HG02884 (cell line): ENCODE results near the gene MAGI2.
"Not testable (repeated sequence)": the region's sequence is repeated elsewhere in the genome, so short reads cannot be mapped to it uniquely, and the experiment has no call there.

Experiments used
- ATAC-seq: cut with Tn5 transposase; IDR thresholded peaks from one replicate; pipeline ENCODE4 v1.9.1; 2021; ENCODE audit warnings: mild to moderate bottlenecking, moderate library complexity; ENCODE audit not compliant: unreplicated experiment

The MAGI2 gene

DNA sequence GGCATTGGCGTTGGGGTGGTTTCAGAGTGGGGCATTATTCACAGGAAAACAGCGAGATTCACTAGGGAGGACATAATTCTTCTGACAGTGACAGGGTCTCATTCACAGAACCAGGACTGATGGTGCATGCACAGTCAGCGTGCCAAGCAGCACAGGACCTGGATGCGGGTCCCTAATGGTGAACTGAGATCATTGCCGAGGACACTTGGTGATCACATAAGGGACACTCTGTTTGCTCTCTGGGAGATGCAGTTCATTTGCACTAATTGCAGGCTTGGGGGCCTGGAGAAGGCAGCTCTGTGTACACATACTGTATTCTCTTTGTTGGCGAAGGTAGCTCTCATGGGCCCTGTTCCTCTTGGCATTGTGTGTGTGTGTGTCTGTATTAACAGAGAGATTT lies 938.8 kb downstream of the MAGI2 start:
- ATAC-seq = no peak

DNA sequence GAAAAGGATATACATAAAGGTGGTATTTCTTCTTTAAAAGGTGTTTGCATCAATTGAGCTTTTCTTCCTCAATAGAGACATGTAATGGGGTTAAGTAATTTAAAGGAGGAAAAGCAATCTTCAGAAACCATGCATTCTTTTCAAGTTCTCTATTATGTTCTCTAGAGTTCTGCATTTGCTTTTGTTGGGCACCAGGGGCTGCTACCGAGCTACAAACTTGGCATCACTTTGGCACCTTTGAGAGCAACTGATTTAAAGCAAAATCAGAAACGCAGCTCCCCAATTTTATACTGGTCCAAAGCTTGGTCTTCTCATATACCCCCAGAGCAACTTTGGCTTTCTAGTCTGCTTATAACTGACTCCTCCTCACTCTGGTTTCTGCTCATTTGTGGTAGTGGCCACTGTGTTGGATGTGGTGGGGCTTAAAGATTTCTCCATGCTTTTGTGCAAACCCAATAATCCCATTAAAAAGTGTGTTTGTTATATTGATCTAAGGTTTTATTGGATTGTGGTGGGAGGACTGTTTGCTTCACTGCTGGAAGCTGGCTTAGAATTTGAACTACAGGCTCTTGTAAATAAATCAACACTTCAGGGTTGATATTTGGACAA lies 942.8 kb downstream of the MAGI2 start:
- peak; percentile 79 for ATAC-seq

DNA sequence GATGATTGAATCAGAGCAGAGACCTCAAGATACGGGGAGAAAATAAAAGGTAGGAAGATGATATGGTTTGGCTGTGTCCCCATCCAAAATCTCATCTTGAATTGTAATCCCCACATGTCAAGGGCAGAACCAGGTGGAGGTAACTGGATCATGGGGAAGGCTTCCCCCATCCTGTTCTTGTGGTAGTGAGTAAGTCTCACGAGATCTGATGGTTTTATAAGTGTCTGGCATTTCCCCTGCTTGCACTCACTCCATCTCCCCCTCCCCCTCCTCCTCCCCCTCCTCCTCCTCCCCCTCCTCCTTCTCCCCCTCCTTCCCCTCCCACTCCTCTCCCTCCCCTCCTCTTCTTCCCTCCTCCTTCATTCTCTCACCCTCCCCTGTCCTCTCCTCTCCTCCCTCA lies 950.2 kb downstream of the MAGI2 start:
- ATAC-seq = not testable (repeated sequence)

DNA sequence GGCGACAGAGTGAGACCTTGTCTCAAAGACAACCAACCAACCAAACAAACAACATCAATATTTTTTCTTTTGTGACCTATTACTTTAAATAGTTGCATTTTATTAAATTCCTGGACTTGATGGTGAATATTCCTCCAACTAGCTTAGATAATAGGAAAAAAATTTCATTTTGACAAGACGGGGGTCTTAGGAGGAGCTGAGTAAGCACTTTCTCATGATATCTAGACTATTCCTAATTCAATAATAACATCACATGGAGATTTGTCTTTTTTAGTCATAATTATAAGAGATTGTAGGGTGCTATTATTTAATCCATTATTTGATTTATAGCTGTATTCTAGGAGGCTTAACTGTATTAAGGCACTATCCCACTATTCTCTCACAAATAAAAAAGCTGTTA lies 952.4 kb downstream of the MAGI2 start:
- ATAC-seq = no peak

DNA sequence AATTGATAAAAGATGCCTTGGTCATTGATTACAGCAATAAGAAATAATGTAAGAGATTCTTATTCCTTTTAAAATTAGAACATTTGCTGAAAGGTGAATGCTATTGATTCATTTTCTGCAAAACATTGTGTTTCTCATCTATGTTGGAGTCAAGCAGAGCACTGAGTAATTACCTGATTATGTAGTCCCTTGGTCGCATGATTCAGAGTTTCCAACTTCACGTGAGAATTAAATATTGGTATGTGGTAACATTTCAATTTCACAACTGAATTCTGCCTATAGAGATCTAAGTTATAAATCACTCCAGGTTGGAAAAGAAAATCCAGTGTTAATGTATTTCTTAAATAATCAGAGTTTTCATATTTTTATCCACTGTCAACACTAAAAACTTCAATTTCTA lies 953.5 kb downstream of the MAGI2 start:
- no peak for ATAC-seq

DNA sequence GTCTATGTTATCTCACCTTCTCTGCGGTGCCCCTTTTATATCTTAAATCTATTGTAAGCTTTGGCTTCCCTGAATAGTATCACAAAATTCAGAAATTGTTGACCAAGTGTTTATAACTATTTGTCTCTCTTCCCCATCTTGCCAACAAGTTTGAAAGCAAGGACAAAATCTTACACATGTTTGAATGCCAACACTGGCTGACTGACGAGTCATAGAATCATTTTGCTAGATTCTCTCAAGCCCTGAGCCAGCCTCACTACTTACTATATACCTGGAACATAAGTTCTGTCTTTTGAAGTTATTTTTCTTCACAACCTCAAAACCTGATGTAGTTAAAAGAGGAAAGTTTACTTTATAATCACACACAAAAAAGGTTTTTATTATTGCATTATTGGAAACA lies 954.2 kb downstream of the MAGI2 start:
- ATAC-seq = no peak

DNA sequence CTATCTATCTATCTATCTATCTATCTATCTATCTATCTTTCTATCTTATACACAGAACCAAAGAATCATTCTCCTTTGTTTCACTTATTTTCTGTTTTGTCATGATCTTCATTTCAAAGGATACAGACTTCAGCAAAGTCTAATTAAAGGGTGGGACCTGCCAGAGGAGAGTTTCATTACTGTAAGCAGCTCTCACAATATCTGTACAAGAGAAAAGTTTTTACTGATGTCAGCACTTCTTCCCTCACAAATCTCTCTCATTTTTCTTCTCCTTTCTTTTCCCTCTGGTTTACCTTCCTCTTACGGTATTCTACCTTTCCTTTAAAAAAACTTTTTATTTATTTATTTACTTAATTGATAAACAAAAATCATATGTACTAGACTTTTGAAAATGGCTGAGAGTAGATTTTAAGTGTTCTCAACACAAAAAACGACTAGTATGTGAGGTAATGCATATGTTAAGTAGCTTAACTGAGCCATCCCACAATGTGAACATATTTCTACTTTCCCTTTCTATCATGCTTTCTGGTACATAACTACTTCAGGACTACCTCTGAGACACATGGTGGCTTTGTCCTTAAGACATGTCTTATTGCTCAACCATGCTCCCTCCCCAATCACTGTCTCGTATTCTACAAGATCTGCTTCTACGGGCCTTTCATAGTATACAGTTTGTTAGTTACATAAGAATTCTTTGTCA lies 955.6 kb downstream of the MAGI2 start:
- no peak for ATAC-seq

DNA sequence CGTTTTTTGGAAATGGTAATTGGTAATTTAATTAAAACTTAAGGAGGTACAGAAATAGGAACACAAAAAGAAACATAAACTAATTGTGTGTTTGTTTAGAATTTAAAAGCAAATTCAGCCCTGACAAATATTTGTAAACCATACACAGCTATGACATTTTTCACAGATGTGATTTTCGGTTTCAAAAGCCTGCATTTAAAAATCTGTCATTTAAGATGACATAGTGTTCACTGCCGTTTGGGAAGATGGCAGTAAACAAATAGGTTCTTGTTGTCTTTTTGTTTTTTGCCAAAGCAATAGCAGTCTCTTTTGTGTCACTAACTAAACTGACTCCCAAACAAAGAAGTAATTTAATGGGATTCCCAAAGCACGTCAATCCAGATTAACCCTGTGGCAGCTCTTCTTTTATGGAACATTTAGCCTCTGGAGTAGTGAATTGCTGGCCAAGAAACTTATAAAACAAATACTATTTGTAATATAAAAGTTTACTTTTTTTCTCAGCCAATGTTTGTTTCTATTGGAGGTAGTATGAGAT lies 957.3 kb downstream of the MAGI2 start:
- no peak for ATAC-seq

DNA sequence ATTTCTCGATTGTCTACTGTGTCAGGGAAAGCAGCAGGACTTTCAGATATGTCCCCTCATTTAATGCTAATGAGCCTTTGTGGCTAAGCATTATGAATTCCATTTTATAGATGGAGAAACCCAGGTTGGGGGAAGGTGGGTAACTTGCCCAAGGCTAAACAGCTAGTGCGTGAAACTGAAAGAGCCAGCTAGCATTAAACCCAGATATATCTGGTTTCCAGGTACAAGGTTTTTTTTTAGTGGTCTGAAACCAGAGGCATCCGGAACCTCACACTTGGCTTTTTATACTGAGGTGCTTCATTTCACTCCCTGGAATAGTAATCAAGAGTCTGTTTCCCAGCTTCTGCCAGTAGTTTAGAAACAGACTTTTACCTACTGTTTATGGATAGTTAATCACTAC lies 960.1 kb downstream of the MAGI2 start:
- ATAC-seq = no peak

DNA sequence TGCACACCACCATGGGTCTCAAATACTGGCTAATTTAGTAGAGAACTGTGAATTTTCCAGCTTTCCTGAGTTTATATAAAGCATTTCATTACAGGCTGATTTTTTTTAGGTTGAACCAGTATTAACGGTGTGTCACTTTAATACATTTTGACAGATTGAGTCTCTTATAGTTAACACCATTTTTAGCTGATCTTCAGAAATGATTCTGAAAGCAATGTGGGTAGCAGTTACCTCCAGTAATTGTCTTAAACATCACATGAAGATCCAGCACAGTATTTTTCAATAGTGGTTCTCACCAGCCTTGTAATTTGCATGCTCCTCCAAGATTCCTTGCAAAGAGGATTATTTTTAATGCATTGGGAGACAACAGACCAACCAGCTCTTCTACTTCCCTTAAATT lies 961.3 kb downstream of the MAGI2 start:
- ATAC-seq = no peak

DNA sequence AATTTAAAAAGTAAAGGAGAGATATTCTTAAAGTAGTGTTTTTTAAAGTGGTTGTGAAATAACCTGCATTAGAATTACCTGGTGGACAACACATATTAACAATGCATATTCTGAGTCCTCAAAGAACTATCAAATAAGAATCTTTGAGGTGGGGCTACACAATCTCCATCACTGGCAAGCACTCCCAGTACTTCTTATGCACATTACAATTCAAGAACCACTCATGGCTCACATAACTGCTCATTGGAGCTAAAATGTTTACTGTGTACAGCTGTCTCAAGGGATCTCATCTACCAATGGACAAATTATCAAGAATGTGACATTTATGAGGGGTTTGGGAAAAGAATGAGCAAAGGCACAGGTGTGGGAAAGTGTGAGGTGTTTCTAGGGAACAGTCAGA lies 962.9 kb downstream of the MAGI2 start:
- no peak for ATAC-seq

DNA sequence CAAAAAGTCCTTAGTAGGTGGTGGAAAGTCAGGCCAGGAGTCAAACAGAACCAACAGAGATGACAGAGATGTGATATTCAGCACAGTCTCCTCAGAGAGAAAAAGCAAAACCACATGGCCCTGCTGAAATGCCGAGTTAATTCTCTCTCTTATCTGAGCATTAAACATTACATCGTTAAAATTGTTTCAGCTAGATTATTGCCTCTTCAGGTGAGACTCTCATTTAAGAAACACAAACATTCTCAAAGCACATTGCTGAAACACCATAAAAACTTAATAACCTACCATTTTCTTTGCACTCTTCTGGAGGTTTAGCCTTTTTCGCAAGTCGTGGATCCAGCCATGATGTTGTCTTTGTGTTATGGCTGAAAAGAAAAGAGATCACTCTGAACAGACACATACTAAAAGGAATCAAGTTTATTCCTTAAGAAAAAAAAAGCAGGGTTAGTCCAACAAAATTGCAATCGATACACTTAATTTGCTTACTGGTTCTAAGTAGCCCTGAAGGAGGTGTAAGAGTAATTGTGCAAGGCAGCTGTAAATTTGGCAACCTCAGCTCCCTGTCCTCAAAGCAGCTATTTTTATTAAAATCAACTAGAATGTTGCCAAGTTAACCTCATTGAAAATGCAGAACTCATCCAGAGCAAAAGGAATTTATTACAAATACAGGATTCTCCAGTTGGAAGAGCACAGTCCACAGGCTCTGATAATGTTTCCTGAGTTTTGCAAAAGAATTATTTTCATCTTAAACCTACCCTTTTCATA lies 963.8 kb downstream of the MAGI2 start:
- no peak for ATAC-seq

DNA sequence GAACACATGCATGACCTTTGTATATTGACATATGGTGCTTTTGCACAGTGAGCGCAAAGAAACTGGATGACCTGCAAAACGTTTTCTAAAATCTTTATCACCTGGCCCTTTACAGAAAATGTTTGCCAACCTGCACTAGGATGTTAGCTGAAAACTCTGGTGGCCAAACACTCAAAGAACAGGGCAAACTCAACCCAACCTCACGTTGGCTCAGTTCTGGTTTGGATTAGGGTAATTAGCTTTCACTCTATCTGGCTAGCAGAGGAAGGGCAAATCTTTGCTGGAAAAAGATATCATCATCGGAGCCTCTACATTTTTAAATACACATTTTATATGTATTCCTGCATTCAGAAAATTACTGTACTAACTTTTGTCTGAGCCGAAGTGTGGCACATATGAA lies 966.0 kb downstream of the MAGI2 start:
- ATAC-seq = no peak

DNA sequence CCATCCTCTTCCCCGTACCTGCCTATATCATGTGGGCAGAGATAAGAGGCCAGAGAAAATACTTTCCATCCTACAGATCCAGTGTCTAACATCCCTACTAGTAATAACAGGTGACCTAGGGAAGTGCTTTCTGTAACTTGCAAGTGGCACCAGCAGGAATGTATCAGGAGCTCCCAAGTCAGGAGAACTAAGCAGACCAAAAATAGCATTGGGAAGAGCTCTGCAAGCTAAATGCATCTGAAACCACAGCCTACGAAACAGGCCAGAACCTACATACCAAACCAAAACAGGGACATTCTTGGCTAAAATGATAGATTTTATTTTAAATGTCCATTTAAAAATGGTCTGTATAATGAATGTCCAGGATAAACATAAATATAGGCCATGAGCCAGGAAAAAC lies 974.1 kb downstream of the MAGI2 start:
- ATAC-seq = no peak

DNA sequence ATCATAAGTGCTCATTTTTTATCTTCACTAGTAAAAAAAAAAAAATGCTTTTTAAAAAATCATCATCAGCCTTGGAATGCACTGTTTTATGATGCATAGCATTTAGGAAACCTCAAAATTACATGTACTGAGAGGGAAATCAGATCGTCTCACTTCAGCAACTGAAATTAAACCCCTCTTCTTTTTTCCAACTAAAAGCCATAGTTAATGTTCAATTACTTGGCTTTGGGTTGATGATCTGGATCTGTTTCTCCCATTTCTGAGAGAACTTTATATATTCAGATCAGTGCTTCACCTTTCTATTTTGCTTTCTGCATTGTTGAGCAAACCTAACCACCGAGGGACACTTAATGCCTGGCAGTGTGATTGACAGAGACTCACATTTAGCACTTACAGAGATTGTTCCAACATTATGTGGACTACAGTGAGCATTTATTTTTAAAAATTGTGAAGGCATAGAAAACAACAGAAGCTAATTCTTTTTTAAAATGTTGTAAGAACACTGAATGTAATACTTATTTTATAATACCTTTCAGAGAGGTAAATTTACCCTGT lies 976.5 kb downstream of the MAGI2 start:
- no peak for ATAC-seq

DNA sequence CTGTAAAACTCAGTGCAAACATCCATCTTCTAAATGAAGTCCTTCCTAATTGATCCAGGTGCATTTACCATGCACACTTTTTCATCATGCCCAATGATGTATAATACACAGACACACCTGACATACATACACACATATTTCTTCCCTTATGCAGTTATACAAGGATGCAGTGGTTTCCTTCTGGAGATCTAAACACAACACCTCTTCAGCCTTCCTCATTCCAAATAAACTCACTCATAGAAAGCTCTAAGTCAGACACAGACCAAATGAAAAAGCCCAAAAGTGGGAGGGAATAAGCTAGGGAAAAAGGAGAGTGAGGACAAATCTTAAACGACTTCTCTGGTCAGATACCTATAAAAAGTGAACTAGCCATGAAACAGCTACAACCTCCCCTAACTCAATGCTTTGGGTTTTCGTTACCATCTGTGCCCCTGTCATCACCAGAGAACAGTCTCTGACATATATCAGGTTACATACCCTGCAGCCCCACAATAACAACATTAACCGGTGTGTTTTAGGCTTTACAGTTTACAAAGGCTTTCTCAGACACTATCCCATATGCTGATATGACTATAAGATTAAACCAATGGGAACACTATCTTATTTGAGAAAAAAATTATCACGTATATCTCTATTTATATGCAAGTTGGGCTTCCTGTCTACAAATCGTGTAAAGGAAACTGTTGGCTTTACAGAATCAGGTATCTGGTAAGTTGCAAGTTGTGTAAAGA lies 979.7 kb downstream of the MAGI2 start:
- no peak for ATAC-seq

DNA sequence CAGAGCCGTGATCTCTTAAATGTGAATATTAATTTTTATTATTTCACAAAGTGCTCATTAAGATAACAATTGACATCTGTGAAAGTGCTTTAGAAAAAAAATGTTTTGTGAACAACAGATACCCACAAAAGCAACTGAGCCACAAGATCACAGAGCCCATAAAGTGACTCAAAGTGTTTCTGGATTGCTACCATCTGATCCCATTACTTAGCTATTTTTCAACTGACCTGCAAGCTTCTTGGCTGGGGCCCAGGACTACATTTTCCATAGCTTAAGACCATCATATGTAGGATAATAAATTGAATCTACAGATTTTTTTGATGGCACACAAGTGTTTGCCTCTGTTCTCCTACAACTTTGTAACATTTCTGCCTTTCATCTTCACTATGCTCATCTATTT lies 980.4 kb downstream of the MAGI2 start:
- no peak for ATAC-seq

DNA sequence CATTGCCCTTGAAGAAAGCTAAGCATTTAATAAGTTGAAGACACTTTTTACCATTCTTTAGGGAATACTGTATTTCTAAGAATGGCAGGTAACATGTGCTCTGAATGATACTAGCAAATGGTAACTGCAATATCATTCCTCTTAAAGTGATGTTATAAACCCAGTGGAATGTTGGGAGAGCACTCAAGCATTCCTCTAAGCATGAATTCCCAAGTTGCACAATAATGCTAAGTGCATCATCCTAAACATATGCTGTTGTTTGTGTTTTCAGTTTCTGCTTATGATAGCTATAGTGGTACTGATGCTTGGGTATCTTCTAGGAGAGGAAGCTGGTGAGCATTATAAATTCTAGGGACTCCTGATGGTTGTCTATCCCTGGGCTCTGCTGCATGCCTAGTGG lies 980.9 kb downstream of the MAGI2 start:
- no peak for ATAC-seq

DNA sequence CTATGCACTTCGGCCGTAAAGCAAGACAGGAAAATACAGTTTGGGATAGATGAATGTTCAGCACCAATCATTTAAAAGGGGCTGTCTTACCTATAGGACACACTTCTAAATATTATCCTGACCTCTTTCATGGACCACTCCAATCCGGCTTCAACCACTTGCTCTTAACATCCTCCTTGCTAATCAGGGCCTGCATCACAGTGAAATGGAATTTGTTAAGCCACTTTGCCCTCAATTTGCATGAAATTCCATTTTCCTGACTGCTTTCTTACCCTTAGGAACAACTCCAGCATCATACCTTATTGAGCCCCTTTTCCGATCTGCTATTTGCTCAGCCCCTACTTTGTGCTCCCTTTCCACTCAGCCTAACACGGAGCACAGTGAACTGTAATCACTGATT lies 987.6 kb downstream of the MAGI2 start:
- ATAC-seq = no peak

DNA sequence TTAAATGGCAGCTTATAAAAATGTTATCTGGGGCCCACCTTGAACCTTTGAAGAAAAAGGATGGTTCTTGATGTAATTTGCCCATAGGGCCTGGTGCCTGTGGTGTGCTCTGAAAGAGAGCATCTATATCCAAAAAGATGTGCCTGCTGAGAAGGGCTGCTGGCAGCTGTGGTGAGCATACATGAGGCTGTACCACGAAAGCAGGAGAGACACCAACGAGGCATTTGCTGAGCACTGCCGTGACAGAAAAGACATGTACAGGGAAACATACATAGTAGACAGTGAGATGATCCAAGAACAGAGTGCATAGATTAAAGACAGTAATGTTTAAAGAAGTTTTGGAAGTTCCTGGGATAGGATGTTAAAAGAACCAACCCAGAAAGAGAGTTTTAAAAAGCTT lies 990.4 kb downstream of the MAGI2 start:
- ATAC-seq = no peak

DNA sequence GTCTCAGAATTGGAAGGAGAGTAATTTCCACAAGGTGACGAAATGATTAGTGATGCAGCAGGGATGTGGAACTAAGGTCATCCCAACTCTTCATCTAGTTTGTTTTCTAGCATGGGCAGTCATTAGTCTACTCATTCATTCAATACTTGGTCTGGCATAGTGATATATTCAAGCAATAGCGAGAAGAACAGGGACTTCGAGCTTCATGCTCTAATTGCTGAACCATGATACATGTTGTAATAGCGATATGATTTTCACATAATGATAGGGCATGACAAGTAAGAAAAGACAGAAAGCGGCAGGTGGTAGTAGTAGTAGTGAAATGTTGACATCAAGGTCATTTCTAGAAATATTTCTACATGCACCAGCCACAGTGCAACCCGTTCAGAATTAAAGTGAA lies 1002.8 kb downstream of the MAGI2 start:
- no peak for ATAC-seq
